Cardiac fibroblast (primary cell): ENCODE data around the gene SCARF2.

Source experiments
- DNase-seq, 2 donors: peaks; one replicate each; pipeline versions ENCODE4 v3.0.0 to v3.0.0-alpha.2; 2010; ENCODE audit warnings: low read depth in 2 of 2
- H3K4me3 ChIP-seq, 2 donors: replicated peaks in 1 of 2; 1 replicate in 1 of 2; 2 replicates in 1 of 2; pipeline ENCODE4 v1.5.1; 2011; ENCODE audit warnings: low read depth in 2 of 2, low read length in 2 of 2, mild to moderate bottlenecking in 2 of 2, moderate library complexity in 1 of 2
- CTCF ChIP-seq: IDR thresholded peaks from one replicate; pipeline ENCODE4 v1.5.1; 2011; ENCODE audit warnings: low read depth, mild to moderate bottlenecking, low read length, inconsistent platforms

SCARF2 gene

GRCh38 chr22:20400606-20401375 lies 36.8 kb downstream of the SCARF2 start:
- no peak overlapping the region for H3K4me3 ChIP-seq
- DNase-seq = no peak
- no peak for TF ChIP-seq CTCF

- DNase-seq = no peak
- H3K4me3 ChIP-seq = no peak overlapping the region
- no peak for TF ChIP-seq CTCF
Measured at GRCh38 chr22:20399866-20400605, 37.6 kb downstream of the SCARF2 start.

- no peak for DNase-seq
- no peak overlapping the region for H3K4me3 ChIP-seq
- no peak for TF ChIP-seq CTCF
Measured at GRCh38 chr22:20398420-20398819, 39.2 kb downstream of the SCARF2 start.

- no peak for DNase-seq
- H3K4me3 ChIP-seq = no peak overlapping the region
- TF ChIP-seq CTCF = no peak
Measured at GRCh38 chr22:20397498-20397897, 40.1 kb downstream of the SCARF2 start.

GRCh38 chr22:20396639-20397038 lies 41.0 kb downstream of the SCARF2 start:
- peak; percentile 16 to 55 for DNase-seq
- H3K4me3 ChIP-seq = no peak overlapping the region
- TF ChIP-seq CTCF = no peak

GRCh38 chr22:20395907-20396287 lies 41.7 kb downstream of the SCARF2 start:
- DNase-seq = no peak
- no peak for TF ChIP-seq CTCF
- no peak overlapping the region for H3K4me3 ChIP-seq
